Measurements from ENCODE around the gene ERF. TPM values are rescaled to one million over a fixed set of nuclear protein-coding genes. Genes with fewer than 3 reads are reported as not detected.

ERF gene
- total and polyA plus RNA-seq, 10 donors = 13.5 to 73.1 (median 48.0) TPM

- H3K4me3 ChIP-seq = no peak overlapping the region
- DNase-seq = no peak
- intact Hi-C loops (cut with DNase I; ENCODE audit: low total_unique reads) = no loop called here
- no peaks in the 10 kb centered on the region for H3K9me3 ChIP-seq
- H3K4me1 ChIP-seq = peaks cover 6 to 52% (median 15%) of the 10 kb centered on the region in 6 donors
- WGBS, 5 donors = 95 to 98% (median 96%) methylated on average over 21 to 33 of the region's 33 CpGs
- no peaks in the 10 kb centered on the region for H3K27me3 ChIP-seq (replicated peaks in 1 of 7)
- H3K36me3 ChIP-seq = peaks cover 0 to 75% (median 65%) of the 10 kb centered on the region in 6 donors
- no peak overlapping the region for H3K27ac ChIP-seq
- TF ChIP-seq CTCF (IDR thresholded peaks at IDR 0.05 in 8 of 11, conservative IDR thresholded peaks at IDR 0.05 in 3 of 11) (no peak), POLR2AphosphoS5 (IDR thresholded peaks at IDR 0.05) (peak in 1 of 3 donors; percentile 30), POLR2A (IDR thresholded peaks at IDR 0.05) (no peak)
Measured at GRCh38 chr19:42225718-42226292, 29.1 kb downstream of the ERF start.

GRCh38 chr19:42224940-42225717 is 29.8 kb downstream of the ERF start:
- H3K27me3 ChIP-seq (replicated peaks in 1 of 7) = no peaks in the 10 kb centered on the region
- no peak overlapping the region for H3K4me3 ChIP-seq
- WGBS, 5 donors = 93 to 97% (median 96%) methylated on average over 30 to 37 of the region's 37 CpGs
- no peak for DNase-seq
- intact Hi-C loops (cut with DNase I; ENCODE audit: low total_unique reads) = no loop called here
- no peaks in the 10 kb centered on the region for H3K9me3 ChIP-seq
- TF ChIP-seq POLR2AphosphoS5 (IDR thresholded peaks at IDR 0.05) = no peak
- TF ChIP-seq POLR2A (IDR thresholded peaks at IDR 0.05) = no peak
- no peak for TF ChIP-seq CTCF (IDR thresholded peaks at IDR 0.05 in 8 of 11, conservative IDR thresholded peaks at IDR 0.05 in 3 of 11)
- peaks cover 0 to 68% (median 58%) of the 10 kb centered on the region in 6 donors for H3K36me3 ChIP-seq
- peaks cover 10 to 54% (median 19%) of the 10 kb centered on the region in 6 donors for H3K4me1 ChIP-seq
- H3K27ac ChIP-seq = no peak overlapping the region

GRCh38 chr19:42220751-42221097 is 34.2 kb downstream of the ERF start:
- Histone ChIP-seq H3K27me3 (replicated peaks in 1 of 7) (no peaks in the 10 kb centered on the region), H3K9me3 (no peaks in the 10 kb centered on the region), H3K27ac (peak overlapping the region; percentile 46 to 97 (median 87)), H3K36me3 (peaks cover 0 to 26% (median 17%) of the 10 kb centered on the region in 6 donors), H3K4me1 (peaks cover 33 to 67% (median 52%) of the 10 kb centered on the region in 6 donors), H3K4me3 (peak overlapping the region; percentile 60 to 94 (median 76))
- TF ChIP-seq POLR2AphosphoS5 (IDR thresholded peaks at IDR 0.05) (no peak), POLR2A (IDR thresholded peaks at IDR 0.05) (no peak), CTCF (IDR thresholded peaks at IDR 0.05 in 8 of 11, conservative IDR thresholded peaks at IDR 0.05 in 3 of 11) (no peak)
- intact Hi-C loops (cut with DNase I; ENCODE audit: low total_unique reads) = no loop called here
- no peak for DNase-seq
- 0 to 8% (median 3%) methylated on average over 6 of the region's 6 CpGs for WGBS, 5 donors

All from spleen (tissue), 11 donors.